Memory B cell (primary cell): Measurements from ENCODE around the gene NEU3.
"Not testable (repeated sequence)": the region's sequence is repeated elsewhere in the genome, so short reads cannot be mapped to it uniquely, and the experiment has no call there.

Experiments
- ATAC-seq: fragments of 150-1000 bp; cut with Tn5 transposase; 2 replicates; pipeline ENCODE4 v1.10.0; 2021; ENCODE audit warnings: low read depth, mild to moderate bottlenecking, moderate library complexity
- DNase-seq, 2 donors: peaks; one replicate each; pipeline ENCODE4 v3.0.0; 2022; ENCODE audit warnings: low spot score in 2 of 2
- H3K27ac Mint-ChIP-seq: one replicate; pipeline ENCODE4 v1.8.0; 2022; ENCODE audit warnings: mild to moderate bottlenecking, moderate library complexity, mixed read lengths
- H3K27me3 Mint-ChIP-seq: one replicate; pipeline ENCODE4 v1.8.0; 2022; ENCODE audit warnings: mixed read lengths
- H3K36me3 Mint-ChIP-seq: one replicate; pipeline ENCODE4 v1.8.0; 2022; ENCODE audit warnings: mild to moderate bottlenecking, mixed read lengths
- H3K4me1 Mint-ChIP-seq: one replicate; pipeline ENCODE4 v1.8.0; 2022; ENCODE audit warnings: mixed read lengths
- H3K4me3 Mint-ChIP-seq: one replicate; pipeline ENCODE4 v1.8.0; 2022; ENCODE audit warnings: mild to moderate bottlenecking, moderate library complexity, mixed read lengths
- H3K9me3 Mint-ChIP-seq: one replicate; pipeline ENCODE4 v1.8.0; 2022; ENCODE audit warnings: mixed read lengths

NEU3 gene

DNA sequence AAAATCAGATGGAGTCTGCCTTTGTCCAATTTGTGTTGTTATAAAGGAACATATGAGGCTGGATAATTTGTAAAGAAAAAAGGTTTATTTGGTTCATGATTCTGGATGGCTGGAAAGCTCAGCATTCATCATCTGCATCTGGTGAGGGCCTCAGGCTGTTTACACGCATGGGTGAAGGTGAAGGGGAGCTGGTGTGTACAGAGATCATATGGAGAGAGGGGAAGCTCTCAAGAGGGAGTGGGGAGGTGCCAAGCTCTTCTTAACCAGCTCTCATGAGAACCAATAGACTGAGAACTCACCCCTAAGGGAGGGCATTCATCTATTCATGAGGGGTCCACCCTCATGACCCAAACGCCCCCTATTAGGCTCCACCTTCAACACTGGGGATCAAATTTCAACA, 40.0 kb downstream of the NEU3 start:
- no peak overlapping the region for H3K4me3 Mint-ChIP-seq
- H3K4me1 Mint-ChIP-seq: no peaks in the 10 kb centered on the region
- DNase-seq: no peak
- H3K27ac Mint-ChIP-seq: no peak overlapping the region
- peaks cover 1% of the 10 kb centered on the region for H3K36me3 Mint-ChIP-seq
- no peaks in the 10 kb centered on the region for H3K27me3 Mint-ChIP-seq
- no peak for ATAC-seq
- no peaks in the 10 kb centered on the region for H3K9me3 Mint-ChIP-seq

DNA sequence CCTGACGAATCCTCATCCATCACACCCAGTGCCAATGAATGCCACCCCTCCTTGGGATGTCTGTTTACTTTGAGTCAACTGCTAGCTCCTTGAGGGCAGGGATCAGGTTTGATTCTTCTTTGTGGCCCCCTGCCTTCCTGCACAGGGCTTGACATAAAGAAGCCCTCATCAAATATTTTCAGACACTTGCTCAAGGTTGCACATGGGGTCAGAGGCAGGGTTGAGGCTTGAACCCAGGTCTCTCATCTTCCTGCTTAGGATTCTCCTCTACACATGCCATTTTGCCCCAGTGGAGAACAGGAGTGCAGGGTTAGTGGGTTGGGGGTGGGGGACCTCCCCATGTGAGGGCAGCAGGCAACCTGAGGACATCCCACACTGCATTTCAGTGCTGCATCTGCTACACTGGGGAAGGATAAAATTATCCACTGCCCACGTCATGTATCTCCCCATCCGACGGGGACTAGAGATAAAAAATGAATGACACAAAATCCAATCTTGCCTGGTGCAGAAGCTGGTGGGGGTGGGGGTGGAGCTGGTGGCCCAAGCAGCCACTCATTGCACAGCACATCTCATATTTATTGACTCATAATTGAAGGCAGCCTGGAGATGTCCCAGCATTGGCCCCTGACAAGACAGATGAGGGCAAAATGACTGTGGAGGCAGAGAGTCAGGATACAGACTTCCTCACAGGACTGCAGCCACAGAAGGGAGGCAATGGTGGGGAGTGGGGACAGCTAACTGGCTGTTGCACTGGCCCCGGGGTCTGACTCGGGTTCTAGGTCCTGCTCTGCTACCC, 41.3 kb downstream of the NEU3 start:
- DNase-seq: no peak

DNA sequence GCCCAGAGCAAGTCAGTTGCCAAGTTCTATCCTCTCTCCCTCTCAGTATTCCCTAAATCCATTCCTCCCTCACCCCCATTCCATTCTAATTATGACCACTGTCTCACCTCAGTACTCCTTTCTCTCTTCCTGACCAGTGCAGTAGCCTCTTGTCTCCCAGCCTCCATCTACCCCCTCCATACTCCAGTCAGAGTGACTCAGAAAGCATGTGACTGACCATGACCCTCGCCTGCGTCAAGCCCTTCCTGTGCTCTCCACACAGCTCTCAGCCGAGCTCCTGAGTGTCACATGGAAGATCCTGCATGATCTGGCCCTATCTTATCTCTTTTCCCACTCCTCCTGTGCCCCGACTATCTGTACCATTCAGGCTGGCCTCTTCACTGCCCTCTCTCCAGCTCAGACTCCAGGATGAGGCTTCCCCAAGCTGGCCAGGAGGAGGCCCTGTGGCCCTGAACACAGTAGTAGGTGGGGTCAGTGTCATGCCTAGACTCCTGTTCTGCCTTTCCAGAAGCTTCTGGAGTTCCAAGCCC, 42.6 kb downstream of the NEU3 start:
- no peak for ATAC-seq
- H3K36me3 Mint-ChIP-seq: peaks cover 1% of the 10 kb centered on the region

More for the DNA sequence above, 41.3 kb downstream of the NEU3 start:
- Mint-ChIP-seq H3K9me3 (no peaks in the 10 kb centered on the region), H3K27me3 (no peaks in the 10 kb centered on the region), H3K4me3 (no peak overlapping the region), H3K4me1 (no peaks in the 10 kb centered on the region), H3K27ac (no peak overlapping the region), H3K36me3 (peaks cover 1% of the 10 kb centered on the region)
- no peak for ATAC-seq

DNA sequence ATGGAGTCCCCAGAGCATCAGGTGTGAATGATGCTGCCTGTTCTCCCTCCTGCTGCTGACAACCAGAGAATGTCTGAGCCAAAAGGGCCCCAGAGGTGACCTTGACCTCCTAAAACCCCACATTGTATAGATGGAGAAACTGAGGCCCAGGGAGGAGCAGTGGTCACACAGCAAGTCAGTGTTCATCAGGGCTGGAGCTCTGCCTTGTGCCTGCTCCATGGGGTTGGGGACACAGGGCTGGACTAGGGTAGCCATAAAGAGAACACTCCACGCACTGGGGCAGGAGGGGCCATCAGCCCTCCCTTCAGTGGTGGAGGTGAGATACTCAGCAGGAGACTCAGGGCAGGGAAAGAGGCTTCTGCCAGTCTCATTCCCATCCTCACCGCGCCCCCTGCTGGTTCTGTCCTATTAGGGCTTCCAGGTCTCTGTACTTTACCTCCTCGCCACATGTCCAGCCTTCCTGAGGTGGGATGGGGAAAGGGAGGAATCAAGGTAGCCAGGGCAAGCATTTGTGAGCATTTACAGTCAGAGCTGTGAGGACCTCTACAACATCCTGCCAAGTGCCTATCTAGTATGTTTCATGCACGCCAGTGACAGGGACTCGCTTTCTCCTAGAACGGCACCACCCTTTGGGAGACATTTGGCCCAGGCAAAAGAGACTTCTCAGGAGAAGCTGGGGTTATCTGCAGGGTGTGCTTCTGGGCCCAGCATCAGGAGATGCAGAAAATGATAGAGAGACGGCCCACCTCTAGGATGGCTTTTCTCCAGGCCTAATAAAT, 43.2 kb downstream of the NEU3 start:
- Mint-ChIP-seq H3K27ac (no peak overlapping the region), H3K36me3 (peaks cover 1% of the 10 kb centered on the region), H3K9me3 (no peaks in the 10 kb centered on the region), H3K4me3 (no peak overlapping the region), H3K27me3 (no peaks in the 10 kb centered on the region), H3K4me1 (no peaks in the 10 kb centered on the region)
- DNase-seq: peak; percentile 52 to 59
- peak; percentile 51 for ATAC-seq

More for the DNA sequence above, 42.6 kb downstream of the NEU3 start:
- Mint-ChIP-seq H3K27me3 (no peaks in the 10 kb centered on the region), H3K27ac (no peak overlapping the region), H3K9me3 (no peaks in the 10 kb centered on the region), H3K4me3 (no peak overlapping the region), H3K4me1 (no peaks in the 10 kb centered on the region)
- no peak for DNase-seq

DNA sequence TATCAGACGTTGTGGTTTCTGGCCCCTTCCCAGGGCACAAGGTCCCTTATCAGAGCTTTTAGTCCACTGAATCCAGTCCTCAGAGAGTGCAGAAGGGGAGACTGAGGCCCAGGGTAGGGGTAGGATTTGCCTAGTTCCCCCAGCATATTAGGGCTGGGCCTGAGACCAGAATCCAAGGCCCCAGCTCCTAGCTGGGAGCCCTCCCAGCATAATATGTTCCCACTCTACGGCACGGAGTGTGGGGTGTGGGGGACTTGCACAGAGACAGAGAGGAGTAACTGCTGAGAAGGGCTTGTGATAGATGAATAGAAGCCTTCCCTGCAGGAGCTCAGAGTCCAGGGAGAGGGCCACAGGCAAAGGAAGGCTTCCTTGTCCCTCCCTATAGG, 43.8 kb downstream of the NEU3 start:
- no peak overlapping the region for H3K27ac Mint-ChIP-seq
- H3K9me3 Mint-ChIP-seq: no peaks in the 10 kb centered on the region
- H3K27me3 Mint-ChIP-seq: no peaks in the 10 kb centered on the region
- no peaks in the 10 kb centered on the region for H3K36me3 Mint-ChIP-seq
- ATAC-seq (no peak), DNase-seq (no peak)
- H3K4me3 Mint-ChIP-seq: no peak overlapping the region
- H3K4me1 Mint-ChIP-seq: no peaks in the 10 kb centered on the region

DNA sequence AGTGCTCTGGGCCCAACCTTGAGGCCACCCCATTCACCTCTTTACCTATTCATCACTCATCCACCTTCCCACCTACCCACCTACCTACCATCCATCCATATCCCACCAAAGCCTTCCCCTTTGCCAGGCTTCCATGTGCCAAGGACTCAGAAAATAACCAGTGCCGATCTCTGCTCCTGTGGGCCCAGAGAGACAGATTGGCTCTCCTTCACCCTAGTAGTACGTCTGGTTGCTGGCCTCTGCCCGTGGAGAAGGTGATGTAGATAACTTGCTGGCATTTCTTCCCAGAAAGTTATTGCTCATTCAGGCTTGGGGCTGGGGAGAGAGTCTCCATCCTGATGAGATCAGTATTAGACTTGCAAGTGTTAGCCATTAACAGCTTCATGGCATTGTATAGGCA, 45.2 kb downstream of the NEU3 start:
- DNase-seq: no peak
- H3K36me3 Mint-ChIP-seq: no peaks in the 10 kb centered on the region
- no peaks in the 10 kb centered on the region for H3K9me3 Mint-ChIP-seq
- no peaks in the 10 kb centered on the region for H3K4me1 Mint-ChIP-seq
- H3K27ac Mint-ChIP-seq: no peak overlapping the region
- ATAC-seq: no peak
- no peaks in the 10 kb centered on the region for H3K27me3 Mint-ChIP-seq
- no peak overlapping the region for H3K4me3 Mint-ChIP-seq

DNA sequence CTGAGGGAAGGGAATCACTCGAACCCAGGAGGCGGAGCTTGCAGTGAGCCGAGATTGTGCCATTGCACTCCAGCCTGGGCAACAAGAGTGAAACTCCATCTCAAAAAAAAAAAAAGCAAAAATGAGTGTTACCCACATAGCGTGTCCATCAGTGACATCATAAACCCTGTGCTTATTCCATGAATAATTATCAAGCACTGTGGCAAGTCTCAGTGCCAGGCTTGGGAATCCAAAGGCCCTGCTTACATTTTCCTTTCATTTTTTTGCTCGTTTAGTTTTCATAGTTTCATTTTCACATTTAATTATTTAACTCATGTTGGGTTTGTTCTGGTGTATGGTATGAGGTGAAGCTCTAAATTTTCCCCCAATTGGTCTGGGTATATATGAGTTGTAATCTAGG, 46.5 kb downstream of the NEU3 start:
- H3K27ac Mint-ChIP-seq: no peak overlapping the region
- no peaks in the 10 kb centered on the region for H3K27me3 Mint-ChIP-seq
- ATAC-seq (no peak), DNase-seq (no peak)
- H3K36me3 Mint-ChIP-seq: no peaks in the 10 kb centered on the region
- no peaks in the 10 kb centered on the region for H3K9me3 Mint-ChIP-seq
- H3K4me3 Mint-ChIP-seq: no peak overlapping the region
- H3K4me1 Mint-ChIP-seq: no peaks in the 10 kb centered on the region

DNA sequence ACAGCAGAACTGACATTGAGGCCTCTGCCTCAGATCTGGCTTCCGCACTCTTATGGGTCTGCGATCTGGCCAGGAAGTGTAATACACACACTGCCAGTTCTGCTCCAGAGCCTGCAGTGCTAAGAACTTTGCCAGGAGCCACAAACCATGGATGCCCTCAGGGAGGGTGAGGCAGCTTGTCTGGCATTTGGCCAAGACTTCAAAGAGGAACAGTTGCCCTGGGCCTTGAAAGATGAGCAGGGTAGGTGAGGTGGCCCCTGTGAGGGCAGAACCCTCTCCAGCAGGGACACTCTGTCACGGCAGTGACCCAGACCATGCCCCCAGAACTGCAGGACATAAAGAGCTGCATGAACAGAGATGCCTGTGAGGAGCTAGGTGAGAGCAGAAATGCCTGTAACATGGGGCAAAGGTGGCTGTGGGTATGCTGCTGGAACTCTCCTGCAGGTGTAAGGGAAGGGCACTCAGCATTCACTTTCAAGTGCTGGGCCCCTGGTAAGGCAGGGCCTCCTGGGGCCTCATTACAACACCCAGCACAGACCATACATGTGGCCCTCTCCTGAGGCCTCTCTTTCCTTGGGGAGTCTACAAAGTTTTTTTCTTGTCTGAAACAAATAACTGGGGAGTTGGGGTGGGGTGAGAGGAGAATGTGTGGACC, 47.3 kb downstream of the NEU3 start:
- DNase-seq (peak in 1 of 2 donors; percentile 5), ATAC-seq (no peak)
- Mint-ChIP-seq H3K4me3 (no peak overlapping the region), H3K27ac (no peak overlapping the region), H3K4me1 (no peaks in the 10 kb centered on the region), H3K9me3 (peaks cover 2% of the 10 kb centered on the region), H3K36me3 (peaks cover 4% of the 10 kb centered on the region), H3K27me3 (peaks cover 3% of the 10 kb centered on the region)

DNA sequence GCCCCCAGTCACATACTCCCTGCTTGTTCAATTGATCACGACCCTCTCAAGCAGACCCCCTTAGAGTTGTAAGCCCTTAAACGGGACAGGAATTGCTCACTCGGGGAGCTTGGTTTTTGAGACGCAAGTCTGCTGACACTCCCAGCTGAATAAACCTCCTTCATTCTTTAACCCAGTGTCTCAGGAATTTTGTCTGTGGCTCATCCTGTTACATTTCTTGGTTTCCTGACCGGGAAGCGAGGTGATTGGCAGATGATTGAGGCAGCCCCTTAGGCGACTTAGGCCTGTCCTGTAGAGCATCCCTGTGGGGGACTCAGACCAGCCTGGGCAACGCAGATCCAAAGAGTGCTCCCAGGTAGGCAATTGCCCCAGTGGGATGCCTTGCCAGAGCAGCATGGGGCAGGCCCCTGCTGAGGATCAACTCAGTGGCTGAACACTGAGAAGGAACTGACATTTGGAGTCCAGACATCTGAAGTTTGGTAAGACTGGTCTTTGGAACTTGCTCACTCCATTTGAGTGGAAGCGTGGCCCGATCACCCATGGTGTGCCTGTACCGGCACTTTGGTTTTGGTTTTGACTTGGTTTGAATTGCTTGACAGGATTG, 51.5 kb downstream of the NEU3 start:
- H3K4me1 Mint-ChIP-seq: no peaks in the 10 kb centered on the region
- H3K27me3 Mint-ChIP-seq: peaks cover 5% of the 10 kb centered on the region
- no peak overlapping the region for H3K27ac Mint-ChIP-seq
- DNase-seq: no peak
- H3K9me3 Mint-ChIP-seq: peaks cover 5% of the 10 kb centered on the region
- H3K4me3 Mint-ChIP-seq: no peak overlapping the region
- H3K36me3 Mint-ChIP-seq: peaks cover 7% of the 10 kb centered on the region
- ATAC-seq: no peak

DNA sequence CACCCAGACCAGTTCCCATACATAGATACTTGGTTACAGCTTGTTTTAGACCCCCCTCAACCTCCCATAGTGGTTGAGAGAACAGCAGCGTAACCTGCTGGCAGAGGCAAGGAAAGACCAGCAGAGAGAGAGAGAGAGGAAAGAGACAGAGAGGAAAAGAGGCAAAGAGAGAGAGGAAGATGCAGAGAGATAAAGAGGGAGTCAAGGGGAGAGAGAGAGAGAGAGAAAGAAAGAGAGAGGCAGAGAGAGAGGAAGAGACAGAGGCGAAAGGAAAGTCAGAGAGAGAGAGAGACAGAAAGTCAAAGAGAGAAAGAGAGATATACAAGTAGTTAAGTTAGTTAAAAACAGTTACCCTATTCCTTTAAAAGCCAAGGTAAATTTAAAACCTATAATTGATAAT, 52.5 kb downstream of the NEU3 start:
- no peak for ATAC-seq
- Mint-ChIP-seq H3K4me1 (no peaks in the 10 kb centered on the region), H3K4me3 (no peak overlapping the region), H3K27me3 (peaks cover 5% of the 10 kb centered on the region), H3K27ac (no peak overlapping the region), H3K36me3 (peaks cover 7% of the 10 kb centered on the region), H3K9me3 (peaks cover 5% of the 10 kb centered on the region)
- peak in 1 of 2 donors; percentile 5 for DNase-seq

DNA sequence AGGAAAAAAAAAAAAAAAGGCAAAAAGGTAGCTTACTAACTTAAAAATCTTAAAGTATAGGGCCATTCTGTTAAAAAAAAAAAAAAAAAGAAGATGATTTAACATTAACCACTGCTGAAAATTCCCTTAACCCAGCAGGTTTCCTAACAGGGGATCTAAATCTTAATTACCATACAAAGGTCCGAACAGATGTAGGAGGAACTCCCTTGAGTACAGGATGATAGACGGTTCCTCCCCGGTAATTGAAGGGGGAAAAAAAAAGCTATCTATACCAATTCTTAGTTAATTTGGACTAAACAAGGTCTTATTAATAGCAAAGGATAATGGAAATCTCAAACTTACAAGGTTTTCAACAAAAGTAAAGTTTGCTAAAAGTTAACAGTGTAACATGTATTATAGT, 53.1 kb downstream of the NEU3 start:
- not testable (repeated sequence) for DNase-seq, H3K36me3 Mint-ChIP-seq, ATAC-seq, H3K4me1 Mint-ChIP-seq, H3K27me3 Mint-ChIP-seq, H3K4me3 Mint-ChIP-seq, H3K9me3 Mint-ChIP-seq, H3K27ac Mint-ChIP-seq

DNA sequence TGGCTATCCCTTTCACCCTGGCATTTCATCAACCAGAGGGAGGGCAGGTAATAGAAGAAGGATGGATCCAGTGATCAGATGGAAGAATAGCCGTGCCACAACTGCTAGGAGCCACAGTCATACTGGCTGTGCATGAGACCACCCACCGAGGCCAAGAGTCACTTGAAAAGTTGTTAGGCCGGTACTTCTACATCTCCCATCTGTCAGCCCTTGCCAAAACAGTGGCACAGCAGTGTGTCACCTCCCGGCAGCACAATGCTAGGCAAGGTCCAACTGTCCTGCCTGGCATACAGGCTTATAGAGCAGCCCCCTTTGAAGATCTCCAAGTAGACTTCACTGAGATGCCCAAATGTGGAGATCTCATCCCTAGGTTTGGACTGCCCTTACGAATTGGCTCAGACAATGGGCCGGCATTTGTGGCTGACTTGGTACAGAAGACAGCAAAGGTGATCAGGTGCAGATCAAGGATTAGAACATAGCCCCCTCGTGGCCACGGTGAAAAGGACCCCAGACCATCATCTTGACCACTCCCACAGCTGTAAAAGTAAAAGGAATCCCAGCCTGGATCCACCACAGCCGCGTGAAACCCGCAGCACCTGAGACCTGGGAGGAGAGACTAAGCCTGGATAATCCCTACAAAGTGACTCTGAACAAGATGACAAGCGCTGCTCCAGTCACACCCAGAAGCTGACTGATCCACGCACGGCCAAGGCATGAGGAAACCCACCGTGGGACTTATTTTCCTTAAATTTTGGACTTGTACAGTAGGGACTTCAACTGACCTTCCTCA, 55.8 kb downstream of the NEU3 start:
- not testable (repeated sequence) for H3K4me3 Mint-ChIP-seq, H3K27me3 Mint-ChIP-seq, H3K9me3 Mint-ChIP-seq, H3K4me1 Mint-ChIP-seq, ATAC-seq, H3K36me3 Mint-ChIP-seq, H3K27ac Mint-ChIP-seq, DNase-seq

DNA sequence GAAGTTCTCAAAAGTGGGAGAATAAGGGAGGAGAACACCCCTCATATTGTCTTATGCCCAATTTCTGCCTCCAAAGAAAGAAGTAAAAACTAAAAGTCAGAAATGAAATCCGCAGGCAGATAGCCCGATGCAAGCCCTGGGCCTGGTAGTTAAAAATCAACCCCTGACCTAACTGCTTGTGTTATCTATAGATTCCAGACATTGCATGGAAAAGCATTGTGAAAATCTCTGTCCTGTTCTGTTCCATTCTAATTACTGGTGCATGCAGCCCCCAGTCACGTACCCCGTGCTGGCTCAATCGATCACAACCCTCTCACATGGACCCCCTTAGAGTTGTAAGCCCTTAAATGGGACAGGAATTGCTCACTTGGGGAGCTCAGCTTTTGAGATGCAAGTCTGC, 57.9 kb downstream of the NEU3 start:
- not testable (repeated sequence) for H3K9me3 Mint-ChIP-seq, H3K27ac Mint-ChIP-seq, H3K4me3 Mint-ChIP-seq, DNase-seq, ATAC-seq, H3K36me3 Mint-ChIP-seq, H3K27me3 Mint-ChIP-seq
- peaks cover 11% of the 10 kb centered on the region for H3K4me1 Mint-ChIP-seq
